MCF 10A (cell line): ENCODE measurements around the gene MPRIP. TPM values are rescaled to one million over a fixed set of nuclear protein-coding genes. Genes with fewer than 3 reads are reported as not detected.

ENCODE experiments used
- BruUV-seq: library from RNA; stranded (reverse); fragments of 400-500 nt; replicated peaks from 2 replicates; lab custom pipeline; 2021; lab: Mats Ljungman, UMichigan
- CTCF ChIA-PET: fragments of 300-600 bp; sonication (Branson Sonifier 250); formaldehyde crosslinking; extraction: SDS; loops from one replicate; lab custom pipeline; 2021; ENCODE audit warnings: antibody characterized with exemption, inconsistent platforms; lab: Yijun Ruan, JAX
- POLR2A ChIA-PET: fragments of 300-600, 350-650 bp; sonication (Branson Sonifier 250); formaldehyde crosslinking; extraction: SDS; loops from one replicate; lab custom pipeline; 2020; ENCODE audit warnings: antibody characterized with exemption, inconsistent platforms; lab: Yijun Ruan, JAX
- DNase-seq: peaks from one replicate; pipeline ENCODE4 v3.0.0-alpha.2; 2018; ENCODE audit not compliant: unreplicated experiment
- H3K27ac Mint-ChIP-seq: one replicate; pipeline ENCODE4 v1.8.0; 2022; ENCODE audit warnings: mild to moderate bottlenecking, low read depth, mixed read lengths; ENCODE audit not compliant: unreplicated experiment
- H3K27me3 Mint-ChIP-seq: one replicate; pipeline ENCODE4 v1.8.0; 2022; ENCODE audit warnings: mixed read lengths; ENCODE audit not compliant: insufficient read depth, unreplicated experiment
- H3K36me3 Mint-ChIP-seq: one replicate; pipeline ENCODE4 v1.8.0; 2022; ENCODE audit warnings: mild to moderate bottlenecking, moderate library complexity, mixed read lengths; ENCODE audit not compliant: insufficient read depth, unreplicated experiment
- H3K4me1 Mint-ChIP-seq: one replicate; pipeline ENCODE4 v1.8.0; 2022; ENCODE audit warnings: mixed read lengths; ENCODE audit not compliant: insufficient read depth, unreplicated experiment
- H3K4me3 Mint-ChIP-seq: one replicate; pipeline ENCODE4 v1.8.0; 2022; ENCODE audit warnings: mild to moderate bottlenecking, moderate library complexity, mixed read lengths; ENCODE audit not compliant: unreplicated experiment
- H3K9me3 Mint-ChIP-seq: one replicate; pipeline ENCODE4 v1.8.0; 2022; ENCODE audit warnings: mixed read lengths; ENCODE audit not compliant: unreplicated experiment
- CTCF ChIP-seq: fragments of 200-600 bp; IDR thresholded peaks from one replicate; pipeline ENCODE4 v1.8.0; 2022; ENCODE audit warnings: antibody characterized with exemption, mild to moderate bottlenecking; ENCODE audit not compliant: unreplicated experiment
- intact Hi-C: fragments of 100-400 bp; cut with micrococcal nuclease; formaldehyde crosslinking; loops from 2 replicates; pipeline ENCODE4 v1.14.1; 2022
- total RNA-seq: library from RNA; stranded (reverse); gene quantifications from 2 replicates; pipeline ENCODE4 v1.2.3, GENCODE V29; 2022

MPRIP gene
- total RNA-seq, 1 experiment from 2014 or later = 230 TPM

- TF ChIP-seq CTCF = no peak
- peaks cover 41% of the 10 kb centered on the region for H3K36me3 Mint-ChIP-seq
- CTCF ChIA-PET = interaction anchor here (0.6 to 0.7 kb wide), 3 partner anchors 10 to 335 kb away, joined by 3 to 4 read pairs (median 3); no protein-coding TSS in a partner anchor
- peaks cover 19% of the 10 kb centered on the region for H3K4me1 Mint-ChIP-seq
- BruUV-seq = no TSS peak
- no peaks in the 10 kb centered on the region for H3K9me3 Mint-ChIP-seq
- no peaks in the 10 kb centered on the region for H3K27me3 Mint-ChIP-seq
- no peak for DNase-seq
- H3K27ac Mint-ChIP-seq = peak overlapping the region; percentile 67
- intact Hi-C loops = no loop called here
- POLR2A ChIA-PET = interaction anchor here (0.5 to 3.4 kb wide), 7 partner anchors 16 to 198 kb away, joined by 3 to 12 read pairs (median 3); partner anchors contain the start of genes COPS3 and FLCN
- H3K4me3 Mint-ChIP-seq = peak overlapping the region; percentile 78
Observed at GRCh38 chr17:17206913-17207335, 164.7 kb downstream of the MPRIP start.

GRCh38 chr17:17207998-17208397 is 165.7 kb downstream of the MPRIP start:
- Mint-ChIP-seq H3K4me3 (no peak overlapping the region), H3K4me1 (peaks cover 15% of the 10 kb centered on the region), H3K9me3 (no peaks in the 10 kb centered on the region), H3K36me3 (peaks cover 44% of the 10 kb centered on the region), H3K27me3 (no peaks in the 10 kb centered on the region), H3K27ac (no peak overlapping the region)
- TF ChIP-seq CTCF = no peak
- CTCF ChIA-PET = no interaction called here
- POLR2A ChIA-PET = interaction anchor here (0.9 to 1.1 kb wide), 2 partner anchors 15 to 30 kb away, joined by 3 read pairs; no protein-coding TSS in a partner anchor
- BruUV-seq = no TSS peak
- intact Hi-C loops = no loop called here
- no peak for DNase-seq

- POLR2A ChIA-PET = no interaction called here
- intact Hi-C loops = no loop called here
- H3K4me3 Mint-ChIP-seq = no peak overlapping the region
- H3K9me3 Mint-ChIP-seq = no peaks in the 10 kb centered on the region
- no peak for TF ChIP-seq CTCF
- H3K36me3 Mint-ChIP-seq = peaks cover 77% of the 10 kb centered on the region
- no peaks in the 10 kb centered on the region for H3K4me1 Mint-ChIP-seq
- DNase-seq = no peak
- no peak overlapping the region for H3K27ac Mint-ChIP-seq
- CTCF ChIA-PET = interaction anchor here (0.5 kb wide), 1 partner anchor 1004 kb away, joined by 4 read pairs; no protein-coding TSS in a partner anchor
- no peaks in the 10 kb centered on the region for H3K27me3 Mint-ChIP-seq
- BruUV-seq = no TSS peak
Observed at GRCh38 chr17:17213775-17214174, 171.5 kb downstream of the MPRIP start.

GRCh38 chr17:17214646-17215436 is 172.6 kb downstream of the MPRIP start:
- CTCF ChIA-PET = interaction anchor here (0.6 kb wide), 2 partner anchors 87 to 198 kb away, joined by 3 to 4 read pairs; no protein-coding TSS in a partner anchor
- Mint-ChIP-seq H3K27ac (no peak overlapping the region), H3K36me3 (peaks cover 88% of the 10 kb centered on the region), H3K4me1 (no peaks in the 10 kb centered on the region), H3K27me3 (no peaks in the 10 kb centered on the region), H3K9me3 (no peaks in the 10 kb centered on the region), H3K4me3 (no peak overlapping the region)
- POLR2A ChIA-PET = no interaction called here
- no peak for DNase-seq
- no peak for TF ChIP-seq CTCF
- intact Hi-C loops = no loop called here
- no TSS peak for BruUV-seq
